Stimulated activated CD8-positive, alpha-beta memory T cell treated with anti-CD3 and anti-CD28 coated beads, Interleukin-4, amount 100 ng/mL, for 24 hours (primary cell): ENCODE results near the gene LUC7L2.
"Not testable (repeated sequence)": the region's sequence is repeated elsewhere in the genome, so short reads cannot be mapped to it uniquely, and the experiment has no call there.

ENCODE experiments used
- DNase-seq: peaks from one replicate; pipeline ENCODE4 v3.0.0-alpha.2; 2020; ENCODE audit warnings: low read depth

The LUC7L2 gene

GRCh38 chr7:139359366-139360209, at the start of gene LUC7L2:
TSS of gene LUC7L2 (plus strand) at chr7:139359894. CDS start at chr7:139360262, 368 bp downstream.
- DNase-seq, result peak; percentile 99

GRCh38 chr7:139317939-139318505, 41.7 kb upstream of the LUC7L2 start:
- DNase-seq, result no peak

DNA sequence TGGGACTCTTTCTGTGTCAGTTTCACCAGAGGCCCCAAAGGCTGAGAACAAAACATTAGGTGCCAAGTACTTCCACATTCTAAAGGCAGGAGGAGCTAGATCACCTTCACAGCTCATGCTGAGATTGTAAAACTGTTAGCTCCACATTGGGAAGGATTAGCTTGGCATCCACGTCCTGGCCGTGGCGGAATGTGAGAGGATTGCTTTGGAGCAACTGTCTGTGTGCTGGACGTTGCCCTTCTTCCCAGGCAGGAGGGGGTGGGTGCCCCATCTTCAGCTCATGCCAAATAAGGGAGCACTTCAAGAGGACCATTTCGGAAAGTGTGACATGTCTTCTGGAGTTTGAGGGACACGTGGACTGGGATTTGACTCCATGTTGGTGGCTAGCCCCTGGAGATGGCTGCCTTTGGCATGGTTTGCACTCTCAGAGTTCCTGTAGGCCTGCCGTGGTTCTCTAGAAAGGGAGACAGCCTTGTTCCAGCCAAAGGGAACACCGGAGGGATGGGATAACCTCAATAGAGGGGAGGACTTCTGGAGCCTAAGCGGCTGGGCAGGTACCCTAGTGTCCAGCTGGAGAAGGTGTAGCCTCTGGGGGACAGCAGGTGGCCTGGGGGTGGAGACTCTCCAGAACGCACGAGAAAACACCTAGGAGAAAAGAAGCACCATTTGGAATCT, 38.5 kb upstream of the LUC7L2 start:
- DNase-seq, result no peak

DNA sequence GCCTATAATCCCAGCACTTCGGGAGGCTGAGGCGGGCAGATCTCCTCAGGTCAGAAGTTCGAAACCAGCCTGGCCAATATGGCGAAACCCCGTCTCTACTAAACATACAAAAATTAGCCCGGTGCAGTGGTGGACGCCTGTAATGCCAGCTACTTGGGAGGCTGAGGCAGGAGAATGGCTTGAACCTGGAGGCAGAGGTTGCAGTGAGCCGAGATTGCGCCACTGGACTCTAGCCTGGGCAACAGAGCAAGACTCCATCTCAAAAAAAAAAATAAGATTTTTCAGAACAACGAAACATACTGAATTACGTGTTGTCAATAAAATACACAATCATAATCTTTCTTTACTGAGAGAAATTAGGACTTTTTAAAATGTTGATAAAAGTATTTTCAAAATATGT, 35.0 kb upstream of the LUC7L2 start:
- DNase-seq, result not testable (repeated sequence)

DNA sequence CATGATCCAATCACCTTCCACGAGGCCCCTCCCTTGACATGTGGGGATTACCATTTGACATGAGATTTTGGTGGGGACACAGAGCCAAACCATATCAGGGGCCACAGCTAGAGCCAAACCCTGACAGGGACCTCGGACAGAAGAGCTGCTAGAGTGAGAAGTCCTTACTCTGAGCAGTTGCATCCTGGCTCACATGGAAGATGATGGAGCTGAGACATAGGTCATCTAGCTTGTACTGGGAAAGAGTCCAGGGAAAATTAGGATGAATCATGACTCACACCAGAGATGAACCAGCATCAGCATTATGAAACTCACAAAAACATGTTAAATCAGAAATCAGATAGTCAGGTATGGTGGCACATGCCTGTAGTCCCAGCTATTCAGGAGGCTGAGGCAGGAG, 31.3 kb upstream of the LUC7L2 start:
- no peak for DNase-seq

DNA sequence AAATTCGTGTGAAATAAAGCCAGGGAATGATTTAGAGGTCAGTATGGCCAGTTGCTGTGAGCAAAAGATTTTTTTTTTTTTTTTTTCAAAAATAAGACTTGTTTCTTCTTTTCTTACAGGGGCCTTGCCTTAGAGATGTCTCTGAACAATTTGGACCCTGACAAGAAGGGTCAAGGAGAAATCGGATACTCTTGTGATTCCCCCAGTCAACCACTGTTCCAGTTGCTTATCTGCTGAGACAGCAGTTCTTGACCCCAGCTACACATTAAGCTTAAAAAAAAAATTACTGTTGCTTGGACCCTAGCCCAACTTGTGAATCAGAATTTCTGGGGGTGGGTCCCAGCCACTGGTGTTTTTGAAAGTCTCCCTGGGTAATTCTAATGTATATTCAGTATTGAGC, 30.6 kb upstream of the LUC7L2 start:
- DNase-seq, result no peak

- no peak for DNase-seq
Observed at GRCh38 chr7:139330333-139331030, 29.2 kb upstream of the LUC7L2 start.

DNA sequence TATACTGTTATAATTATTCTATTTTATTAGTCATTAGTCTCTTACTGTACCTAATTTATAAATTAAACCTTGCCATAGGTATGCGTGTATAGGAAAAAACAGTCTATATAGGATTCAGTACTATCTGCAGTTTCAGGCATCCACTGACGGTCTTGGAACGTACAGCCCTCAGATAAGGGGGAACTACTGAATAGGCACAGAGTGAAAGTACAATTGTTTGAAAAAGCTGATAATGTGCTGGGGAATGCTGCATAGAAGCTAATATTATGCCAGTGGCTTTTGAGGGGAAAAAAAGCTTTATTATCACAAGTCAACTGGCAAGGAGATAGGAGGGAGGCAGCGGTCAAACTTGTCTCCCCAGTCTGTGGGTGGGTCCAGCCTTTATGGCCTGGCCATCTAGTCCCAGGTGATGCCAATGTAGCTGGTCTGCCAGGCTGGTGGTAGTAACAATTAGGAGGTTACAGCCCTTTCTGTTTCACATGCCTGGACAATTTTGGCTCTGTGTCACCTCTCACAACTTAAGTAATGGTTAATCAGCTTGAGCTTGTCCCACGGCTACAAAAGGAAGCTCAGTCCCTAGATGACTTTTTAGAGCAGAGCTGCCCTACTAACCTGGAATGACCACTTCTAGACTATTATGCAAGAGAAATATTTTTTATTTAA, 26.9 kb upstream of the LUC7L2 start:
- DNase-seq, result no peak

- DNase-seq, result not testable (repeated sequence)
Observed at GRCh38 chr7:139333443-139333842, 26.3 kb upstream of the LUC7L2 start.

GRCh38 chr7:139334399-139335150, 25.1 kb upstream of the LUC7L2 start:
- no peak for DNase-seq

DNA sequence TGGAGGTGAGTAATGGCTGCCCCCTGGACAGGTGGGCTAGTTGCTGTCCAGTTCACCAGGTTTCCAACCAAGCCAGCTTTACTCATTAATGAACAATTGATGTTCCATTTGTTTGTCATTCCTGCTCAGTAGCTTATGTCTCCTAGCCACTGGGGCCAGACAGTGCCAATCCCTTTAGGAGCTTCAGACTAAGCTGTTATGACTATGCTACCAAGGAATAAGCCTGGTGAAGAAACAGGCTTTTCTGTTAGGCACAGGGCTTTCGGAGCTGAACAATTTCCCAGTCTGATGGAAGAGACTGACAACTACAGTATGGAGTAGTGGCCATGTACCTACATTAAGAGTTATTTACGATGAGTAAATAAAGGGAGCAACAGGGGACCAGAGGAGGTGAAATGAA, 20.7 kb upstream of the LUC7L2 start:
- DNase-seq, result no peak

GRCh38 chr7:139339698-139340036, 20.0 kb upstream of the LUC7L2 start:
- DNase-seq, result no peak

DNA sequence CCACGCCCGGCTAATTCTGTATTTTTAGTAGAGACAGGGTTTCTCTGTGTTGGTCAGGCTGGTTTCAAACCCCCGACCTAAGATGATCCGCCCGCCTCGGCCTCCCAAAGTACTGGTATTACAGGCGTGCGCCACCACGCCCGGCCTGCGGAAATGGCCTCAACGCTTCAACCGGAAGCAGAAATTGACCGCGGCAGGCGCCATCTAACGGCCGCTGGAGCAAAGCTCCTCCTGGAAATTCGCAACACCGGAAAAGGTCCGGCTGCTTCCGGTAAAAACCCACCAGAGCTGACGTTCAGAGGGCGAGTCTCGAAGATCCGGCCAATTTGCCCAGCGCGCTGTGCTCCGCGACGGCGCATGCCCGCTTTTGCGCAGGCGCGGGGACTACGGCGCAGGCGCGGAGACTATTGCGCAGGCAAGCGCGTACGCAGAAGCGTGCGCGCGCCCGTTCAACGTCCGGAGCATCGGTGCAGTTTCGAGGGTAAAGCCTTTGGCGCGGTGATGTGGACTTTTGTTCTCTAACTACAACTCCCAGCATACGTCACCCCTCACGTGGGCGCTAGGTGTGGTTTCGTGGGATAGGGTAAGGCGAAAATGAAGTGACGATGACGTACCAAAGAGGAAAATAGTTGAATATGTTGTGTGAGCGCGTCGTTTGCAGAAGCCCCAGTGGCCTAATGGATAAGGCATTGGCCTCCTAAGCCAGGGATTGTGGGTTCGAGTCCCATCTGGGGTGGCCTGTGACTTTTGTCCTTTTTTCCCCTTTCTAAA, 19.5 kb upstream of the LUC7L2 start:
- DNase-seq, result peak; percentile 97

DNA sequence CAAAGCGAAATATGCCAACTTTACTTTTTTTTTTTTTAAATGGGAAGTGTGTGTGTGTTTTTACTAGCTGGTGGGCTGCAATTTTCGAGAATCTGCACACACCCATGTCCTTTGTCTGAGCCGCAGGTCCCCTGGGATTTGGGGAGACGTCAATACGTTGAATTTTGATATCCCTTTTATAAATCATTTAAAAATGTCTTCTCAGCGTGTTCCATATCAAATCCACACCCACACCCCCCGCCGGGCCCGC, 19.0 kb upstream of the LUC7L2 start:
- DNase-seq, result no peak

DNA sequence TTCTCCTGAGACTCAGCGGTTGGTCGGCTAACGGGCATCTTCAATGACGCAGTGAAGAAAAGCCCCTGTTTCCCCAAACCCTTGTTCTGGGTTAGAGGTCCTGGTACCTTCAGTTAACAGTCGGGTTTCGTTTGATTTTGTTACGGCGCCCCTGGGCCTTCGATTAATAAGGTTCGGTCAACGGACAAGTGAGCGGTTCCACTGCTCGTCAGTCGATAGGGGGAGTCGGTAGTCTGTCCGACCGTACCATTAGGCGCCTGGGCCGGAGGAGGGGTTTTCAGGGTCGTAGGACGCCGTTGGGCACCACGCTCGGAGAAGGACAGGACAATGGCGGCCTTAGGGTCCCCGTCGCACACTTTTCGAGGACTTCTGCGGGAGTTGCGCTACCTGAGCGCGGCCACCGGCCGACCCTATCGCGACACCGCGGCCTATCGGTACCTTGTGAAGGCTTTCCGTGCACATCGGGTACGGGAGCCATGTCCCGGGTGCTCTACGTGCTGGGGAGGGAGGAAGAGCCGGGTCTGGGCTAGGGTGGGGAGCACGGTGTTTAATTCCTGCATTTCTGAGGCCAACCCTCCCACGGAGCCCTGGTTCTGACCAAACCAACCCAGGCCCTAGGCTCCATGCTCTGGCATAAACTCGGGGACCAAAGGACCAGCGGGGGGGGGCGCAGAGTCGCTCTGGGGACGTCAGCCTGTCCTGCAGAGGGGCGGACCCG, 18.5 kb upstream of the LUC7L2 start, which contains the start of gene FMC1:
Gene FMC1, plus strand, starts transcription at position 280 of the 718 bp plus-strand sequence. Its CDS starts 48 bp downstream, at position 328.
- DNase-seq, result peak; percentile 76

DNA sequence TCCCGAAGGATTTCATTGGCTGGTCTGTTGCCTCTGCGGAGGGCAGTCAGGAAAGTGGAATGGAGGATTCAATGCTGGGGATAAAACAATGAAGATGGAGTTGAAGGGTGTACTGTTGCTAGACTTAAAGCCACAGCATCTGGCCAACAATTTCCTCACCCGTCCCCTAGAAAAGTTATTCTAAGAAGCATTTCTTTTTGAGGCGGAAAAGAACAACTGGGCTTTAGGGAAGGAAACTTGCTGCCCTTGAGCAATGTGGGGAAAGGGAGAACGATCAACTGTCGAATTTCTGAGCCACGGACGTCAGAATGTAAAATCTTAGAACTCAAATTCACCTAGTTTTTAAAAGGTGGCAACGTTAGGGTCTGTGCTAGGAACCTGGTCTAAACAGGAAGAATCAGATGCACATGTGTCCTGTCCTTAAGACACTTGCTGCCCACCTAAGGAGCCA, 17.9 kb upstream of the LUC7L2 start:
- no peak for DNase-seq

DNA sequence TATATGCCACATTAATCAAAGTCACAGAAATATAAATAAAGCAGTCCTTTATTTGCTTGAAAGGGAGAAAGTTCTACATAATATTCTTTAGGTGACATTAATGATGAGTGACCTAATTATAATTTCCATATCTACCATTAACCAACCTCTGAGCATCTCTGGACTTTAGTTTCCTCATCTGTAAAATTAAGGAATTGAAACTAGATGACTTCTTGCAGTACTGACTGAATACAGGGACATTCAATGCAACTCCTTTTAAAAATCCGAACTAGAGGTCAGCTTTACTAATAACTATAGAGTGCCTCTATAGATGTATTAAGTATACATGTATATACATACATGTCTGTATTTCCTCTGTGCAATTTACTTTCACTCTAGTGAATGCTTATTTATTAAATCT, 14.7 kb upstream of the LUC7L2 start:
- no peak for DNase-seq

DNA sequence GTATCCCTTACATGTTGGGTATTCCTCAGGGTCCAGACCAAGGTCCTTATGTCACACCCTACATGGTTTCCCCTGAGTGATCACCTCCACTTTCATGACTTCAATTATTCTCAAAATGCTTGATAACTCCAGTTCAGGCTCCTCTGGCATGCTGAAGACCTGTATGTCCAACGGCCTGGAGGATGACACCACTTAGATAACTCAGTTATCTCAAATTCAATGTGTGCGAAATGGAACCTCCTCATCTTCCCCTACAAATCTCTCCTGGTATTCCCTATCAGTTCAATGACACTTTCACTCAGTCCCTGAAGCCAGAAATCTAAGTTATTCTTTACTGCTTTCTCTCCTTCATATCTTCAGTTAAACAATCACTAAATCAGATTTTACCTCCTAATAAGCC, 8.7 kb upstream of the LUC7L2 start:
- no peak for DNase-seq

- DNase-seq, result no peak
Observed at GRCh38 chr7:139354729-139355128, 5.0 kb upstream of the LUC7L2 start.

DNA sequence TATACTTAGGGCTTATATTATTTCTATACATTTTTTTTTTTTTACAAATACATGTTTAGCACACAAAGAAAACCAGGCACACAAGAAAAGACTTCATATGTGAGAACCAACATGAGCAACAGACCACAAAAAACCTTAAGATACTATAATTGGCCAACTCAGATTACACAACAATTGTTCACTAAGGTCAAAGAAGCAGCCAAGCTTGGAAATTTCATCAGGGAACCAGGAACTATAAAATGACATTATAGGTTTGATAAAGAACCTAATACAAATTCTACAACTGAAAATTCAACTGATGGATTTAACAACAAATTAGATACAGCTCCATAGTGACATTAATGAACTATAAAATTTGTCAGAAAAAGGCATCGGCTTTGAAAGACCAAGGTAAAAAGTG, 4.4 kb upstream of the LUC7L2 start:
- no peak for DNase-seq
